Stimulated activated CD8-positive, alpha-beta memory T cell treated with anti-CD3 and anti-CD28 coated beads, Interleukin-12 subunit alpha, Interleukin-12 subunit beta, amount 100 ng/mL, for 4 hours (primary cell): ENCODE measurements around the gene TMEM61.
A peak's percentile ranks its signal among the peaks of the same experiment; 100 is the strongest.

Source experiments
- DNase-seq: peaks from one replicate; pipeline ENCODE4 v3.0.0-alpha.2; 2020; ENCODE audit warnings: low read depth

TMEM61 gene

DNA sequence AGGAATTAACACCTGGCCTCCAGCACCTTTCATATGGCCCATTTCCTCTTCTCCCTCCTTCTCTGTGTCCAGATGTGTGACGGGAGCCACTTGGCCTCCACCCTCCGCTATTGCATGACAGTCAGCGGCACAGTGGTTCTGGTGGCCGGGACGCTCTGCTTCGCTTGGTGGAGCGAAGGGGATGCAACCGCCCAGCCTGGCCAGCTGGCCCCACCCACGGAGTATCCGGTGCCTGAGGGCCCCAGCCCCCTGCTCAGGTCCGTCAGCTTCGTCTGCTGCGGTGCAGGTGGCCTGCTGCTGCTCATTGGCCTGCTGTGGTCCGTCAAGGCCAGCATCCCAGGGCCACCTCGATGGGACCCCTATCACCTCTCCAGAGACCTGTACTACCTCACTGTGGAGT lies 5.6 kb downstream of the TMEM61 start:
- DNase-seq = no peak

DNA sequence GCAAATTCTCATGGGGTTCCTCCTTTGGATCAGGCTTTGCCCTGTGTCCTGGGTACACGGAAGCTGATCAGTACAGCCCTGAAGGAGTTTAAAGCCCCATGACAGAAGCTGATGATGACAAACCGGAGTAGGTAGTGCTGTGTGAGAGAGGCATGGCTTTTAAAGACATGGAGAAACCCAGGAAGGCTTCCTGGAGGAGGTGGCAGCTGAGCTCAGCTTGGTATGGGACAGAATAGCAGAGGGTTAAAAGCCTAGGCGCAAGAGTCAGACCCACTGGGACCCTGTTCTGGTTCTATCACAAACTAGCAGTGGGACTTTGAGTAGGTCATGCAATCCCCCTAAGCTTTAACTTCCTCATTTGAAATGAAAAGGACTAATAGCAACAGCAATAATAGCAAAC lies 6.1 kb downstream of the TMEM61 start:
- no peak for DNase-seq

- no peak for DNase-seq
Observed at GRCh38 chr1:54987427-54987826, 7.0 kb downstream of the TMEM61 start.

DNA sequence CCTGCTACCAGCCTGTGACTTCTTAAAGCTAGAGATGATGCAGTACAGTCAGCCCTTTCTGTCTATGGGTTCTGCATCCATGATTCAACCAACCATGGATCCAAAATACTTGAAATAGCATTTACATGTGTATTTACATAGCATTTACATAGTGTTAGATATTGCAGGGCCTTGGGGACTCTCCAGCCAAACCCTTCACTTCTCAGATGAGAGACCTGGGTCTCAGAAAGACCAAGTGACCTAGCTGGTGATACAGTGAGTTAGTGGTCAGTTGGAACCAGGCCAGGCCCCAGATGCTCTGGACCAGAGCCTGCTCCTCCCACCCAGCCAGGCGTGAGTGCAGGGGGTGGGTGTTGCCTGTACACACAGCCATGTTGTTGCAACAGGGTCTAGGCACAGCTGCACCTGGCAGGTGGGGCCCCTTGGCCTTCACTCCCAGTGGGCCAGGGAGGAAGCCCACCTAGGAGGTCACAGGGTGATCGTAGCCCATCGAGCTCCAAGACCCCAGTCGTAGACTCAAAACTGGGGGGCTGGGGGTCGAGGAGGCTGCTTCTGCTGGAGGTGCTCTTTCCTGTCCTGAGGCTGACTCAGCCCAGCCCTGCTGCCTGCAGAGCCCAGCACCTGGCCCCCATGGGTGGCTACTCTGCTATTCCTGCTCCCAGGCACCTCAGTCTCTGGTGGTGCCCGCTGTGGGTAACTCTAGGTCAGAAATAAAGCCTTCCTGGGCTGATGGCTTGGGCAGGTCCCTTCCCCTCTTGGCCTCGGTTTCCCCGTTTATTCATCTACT lies 7.7 kb downstream of the TMEM61 start:
- DNase-seq = no peak

- DNase-seq = no peak
Observed at GRCh38 chr1:54988975-54989374, 8.5 kb downstream of the TMEM61 start.

DNA sequence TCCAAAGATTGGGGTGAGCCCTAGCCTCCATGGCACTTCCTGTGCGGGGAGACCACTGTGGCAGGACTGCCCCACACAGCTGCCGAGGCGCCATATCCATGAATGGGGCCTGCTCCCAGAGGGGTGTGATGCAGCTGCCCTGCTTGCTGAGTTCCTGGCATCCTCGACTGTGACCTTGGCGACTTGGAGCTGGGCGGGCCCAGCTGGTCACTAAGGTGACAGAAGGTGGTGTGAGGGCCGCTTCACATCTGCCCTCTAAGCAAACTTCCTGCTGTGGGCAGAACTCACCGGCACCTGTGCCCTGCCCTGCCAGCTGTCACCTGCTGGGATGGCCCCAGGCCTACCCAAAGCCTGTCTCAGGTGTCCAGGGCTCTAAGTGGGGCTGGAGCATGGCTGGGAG lies 9.0 kb downstream of the TMEM61 start:
- DNase-seq = no peak

- DNase-seq = no peak
Observed at GRCh38 chr1:54989968-54990810, 9.8 kb downstream of the TMEM61 start.

DNA sequence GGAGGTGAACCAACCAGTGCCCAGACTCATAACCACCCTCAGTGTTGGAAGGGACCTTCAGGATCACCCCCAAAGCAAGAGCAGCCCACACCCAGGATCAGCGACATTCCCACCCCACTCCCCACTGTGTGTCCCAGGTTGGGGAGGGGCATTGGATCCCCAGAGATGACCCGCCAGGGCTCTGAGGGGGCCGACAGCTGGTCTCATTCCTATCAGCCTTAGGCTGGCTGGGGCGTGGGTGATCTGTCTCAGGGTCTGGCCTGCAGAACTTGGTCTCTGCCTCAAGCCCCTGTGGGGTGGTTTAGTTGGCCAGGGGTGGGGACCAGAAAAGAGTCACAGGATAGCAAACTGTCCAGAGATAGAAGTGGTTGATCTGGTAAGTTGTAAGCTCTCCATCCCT lies 10.5 kb downstream of the TMEM61 start:
- DNase-seq = no peak

DNA sequence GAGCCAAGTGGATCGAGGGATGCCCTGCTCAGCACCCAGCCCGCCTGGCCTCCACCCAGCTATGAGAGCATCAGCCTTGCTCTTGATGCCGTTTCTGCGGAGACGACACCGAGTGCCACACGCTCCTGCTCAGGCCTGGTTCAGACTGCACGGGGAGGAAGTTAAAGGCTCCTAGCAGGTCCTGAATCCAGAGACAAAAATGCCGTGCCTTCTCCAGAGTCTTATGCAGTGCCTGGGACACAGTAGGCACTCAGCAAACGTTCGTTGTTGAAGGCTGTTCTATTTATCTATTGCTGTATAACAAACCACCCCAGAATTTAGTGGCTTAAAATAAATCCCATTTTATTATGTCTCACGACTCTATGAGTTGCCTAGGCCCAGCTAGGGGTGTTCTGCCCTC lies 11.5 kb downstream of the TMEM61 start:
- DNase-seq = no peak

DNA sequence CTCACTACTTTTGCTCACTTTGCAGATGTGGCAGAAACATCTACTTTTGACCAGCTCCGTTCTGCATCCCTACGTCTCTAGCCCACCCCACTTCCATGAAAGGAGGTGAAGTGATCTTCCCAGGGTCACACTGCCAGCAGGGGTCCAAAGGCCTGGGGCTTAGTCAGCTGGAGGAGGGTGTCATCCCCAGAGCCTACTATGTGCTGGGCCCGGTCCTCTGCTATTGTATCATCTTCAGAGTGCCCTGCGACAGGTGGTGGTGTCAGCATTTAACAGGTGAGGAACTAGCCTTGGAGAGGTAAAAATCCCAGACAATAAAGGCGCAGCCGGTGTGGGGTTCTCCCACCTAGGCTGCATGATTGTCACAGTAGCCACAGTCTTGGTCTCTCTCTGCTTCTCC lies 12.7 kb downstream of the TMEM61 start:
- no peak for DNase-seq

GRCh38 chr1:54994355-54994990 lies 14.0 kb downstream of the TMEM61 start:
- DNase-seq = no peak

DNA sequence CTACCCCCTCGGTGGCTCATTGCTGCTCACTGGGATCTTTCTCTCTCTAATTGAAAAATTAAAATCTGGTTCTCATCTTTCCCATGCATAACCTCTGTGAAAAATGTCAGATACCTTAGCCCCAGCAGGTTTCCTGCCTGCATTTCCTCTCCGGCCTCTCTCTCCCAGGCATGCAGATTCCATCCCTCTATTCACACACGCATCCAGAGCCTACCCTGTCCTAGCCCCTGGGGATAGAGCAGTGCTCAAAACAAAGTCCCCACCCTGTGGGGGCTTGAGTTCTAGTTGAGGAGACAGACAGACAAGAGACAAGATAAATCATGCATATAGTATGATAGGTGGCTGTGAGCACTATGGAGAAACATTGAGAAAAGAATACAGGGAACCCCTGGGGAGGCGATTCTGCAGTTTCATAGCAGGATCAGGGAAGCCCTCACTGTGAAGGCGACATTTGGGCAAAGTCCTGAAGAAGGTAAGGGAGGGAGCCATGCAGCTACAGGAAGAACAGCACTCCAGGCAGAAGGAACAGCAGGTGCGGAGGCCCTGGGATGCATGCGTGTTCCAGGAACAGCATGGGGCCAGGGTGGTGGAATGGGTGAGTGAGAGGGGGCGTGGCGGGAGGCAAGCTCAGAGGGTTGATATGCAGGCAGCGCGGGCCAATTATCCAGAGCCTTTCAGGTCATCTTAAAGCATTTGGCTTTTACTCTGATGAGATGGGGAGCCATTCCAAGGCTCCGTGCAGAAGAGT lies 14.8 kb downstream of the TMEM61 start:
- DNase-seq = no peak

DNA sequence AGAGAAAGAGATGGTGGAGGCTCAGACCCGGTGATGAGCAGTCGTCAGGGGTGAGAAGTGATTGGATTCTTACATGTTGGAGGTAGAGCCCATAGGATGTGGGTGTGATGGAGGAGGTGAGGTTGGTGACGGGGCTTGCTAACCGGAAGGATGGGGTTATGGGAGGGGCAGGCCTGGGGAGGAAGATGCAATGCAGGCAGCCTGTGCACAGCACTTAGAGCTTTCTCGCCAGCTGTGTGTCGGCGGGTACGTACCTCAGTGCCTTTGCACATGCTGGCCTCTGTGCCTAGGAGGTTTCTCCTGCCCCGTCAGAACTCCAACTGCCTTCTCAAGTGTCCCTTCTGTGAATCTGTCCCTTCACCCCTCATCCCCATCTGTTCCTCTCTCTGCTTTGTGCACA lies 15.4 kb downstream of the TMEM61 start:
- no peak for DNase-seq

DNA sequence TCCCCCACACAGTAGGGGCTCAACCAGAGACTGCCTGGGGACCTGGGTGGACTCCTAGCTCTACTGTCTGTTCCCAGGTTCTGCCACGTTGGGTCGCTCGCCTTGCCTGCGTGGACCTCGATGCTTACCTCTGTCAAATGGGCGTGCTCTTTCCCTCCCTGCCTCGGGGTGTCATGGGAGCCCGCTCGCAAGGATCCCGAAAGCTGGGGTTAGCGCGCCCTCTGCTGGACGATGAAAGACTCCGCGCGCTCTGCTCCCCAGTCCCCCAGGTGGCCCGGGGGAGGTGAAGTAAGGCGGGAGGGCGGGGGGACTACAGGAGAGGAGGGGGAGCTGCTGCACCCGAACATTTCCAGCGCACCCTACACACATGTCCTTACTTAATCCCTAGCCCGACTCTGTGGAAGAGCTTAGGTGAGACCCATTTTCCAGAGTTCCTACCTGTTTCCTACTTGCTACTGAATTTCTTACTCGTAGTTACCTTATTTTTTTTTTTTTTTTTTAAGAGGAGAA lies 16.0 kb downstream of the TMEM61 start:
- DNase-seq = peak; percentile 48

DNA sequence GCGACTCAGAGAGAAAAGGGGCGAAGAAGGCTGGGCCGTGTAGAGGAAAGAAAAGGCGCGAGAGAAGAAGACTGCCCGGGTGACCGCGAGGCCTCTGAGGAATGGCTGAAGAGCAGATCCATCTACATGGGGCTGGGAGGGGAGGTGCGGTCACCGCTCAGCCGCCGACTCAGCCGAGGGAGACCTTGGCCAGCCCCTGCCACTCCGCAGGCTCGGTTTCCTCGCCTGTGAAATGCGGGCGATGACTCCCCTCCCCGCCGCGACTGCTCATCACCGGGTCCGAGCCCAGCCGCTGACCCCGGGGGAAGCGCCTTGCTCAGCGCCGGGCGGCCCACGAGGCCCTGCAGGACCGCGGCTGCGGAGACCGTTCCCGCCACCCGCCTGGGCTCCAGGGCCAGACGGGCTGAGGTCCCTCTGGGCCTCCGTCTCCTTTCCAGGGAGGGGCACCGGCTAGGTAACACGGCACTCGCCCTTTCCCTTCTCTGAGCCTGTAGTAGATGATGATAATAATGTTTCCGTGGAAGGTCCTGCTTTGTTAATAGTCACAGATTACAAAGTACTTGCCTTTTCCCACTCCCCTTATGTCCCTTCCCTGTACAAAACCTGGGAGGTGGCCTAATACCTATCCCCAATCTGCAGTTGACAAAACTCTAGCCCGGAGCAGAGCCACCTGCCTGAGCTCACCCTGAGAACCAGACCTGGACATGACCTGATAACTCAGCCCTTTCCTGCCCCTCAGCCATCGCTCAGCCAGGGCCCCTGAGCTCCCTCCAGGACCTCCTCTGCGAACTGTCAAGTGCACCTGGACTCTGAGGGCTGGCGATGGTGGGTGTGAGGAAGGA lies 16.7 kb downstream of the TMEM61 start:
- DNase-seq = no peak

DNA sequence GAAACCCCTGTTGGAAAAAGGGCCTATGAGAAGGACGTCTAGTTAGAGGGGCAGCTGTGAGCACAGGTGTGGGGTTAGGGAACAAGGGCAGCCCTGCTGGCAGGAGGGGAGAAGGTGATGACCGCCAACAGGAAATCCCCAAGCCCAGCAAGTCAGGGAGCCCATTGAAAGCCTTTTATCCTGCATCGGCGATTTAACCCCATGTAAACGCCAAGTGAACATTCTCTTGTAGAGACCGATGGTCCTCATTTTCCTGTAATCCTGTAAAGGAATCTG lies 17.2 kb downstream of the TMEM61 start:
- DNase-seq = no peak

GRCh38 chr1:54998100-54998499 lies 17.7 kb downstream of the TMEM61 start:
- DNase-seq = no peak

GRCh38 chr1:54998677-54999076 lies 18.2 kb downstream of the TMEM61 start, which contains the start of gene BSND:
BSND (plus strand) TSS chr1:54998933; CDS start chr1:54999187, 254 bp downstream.
- DNase-seq = no peak

DNA sequence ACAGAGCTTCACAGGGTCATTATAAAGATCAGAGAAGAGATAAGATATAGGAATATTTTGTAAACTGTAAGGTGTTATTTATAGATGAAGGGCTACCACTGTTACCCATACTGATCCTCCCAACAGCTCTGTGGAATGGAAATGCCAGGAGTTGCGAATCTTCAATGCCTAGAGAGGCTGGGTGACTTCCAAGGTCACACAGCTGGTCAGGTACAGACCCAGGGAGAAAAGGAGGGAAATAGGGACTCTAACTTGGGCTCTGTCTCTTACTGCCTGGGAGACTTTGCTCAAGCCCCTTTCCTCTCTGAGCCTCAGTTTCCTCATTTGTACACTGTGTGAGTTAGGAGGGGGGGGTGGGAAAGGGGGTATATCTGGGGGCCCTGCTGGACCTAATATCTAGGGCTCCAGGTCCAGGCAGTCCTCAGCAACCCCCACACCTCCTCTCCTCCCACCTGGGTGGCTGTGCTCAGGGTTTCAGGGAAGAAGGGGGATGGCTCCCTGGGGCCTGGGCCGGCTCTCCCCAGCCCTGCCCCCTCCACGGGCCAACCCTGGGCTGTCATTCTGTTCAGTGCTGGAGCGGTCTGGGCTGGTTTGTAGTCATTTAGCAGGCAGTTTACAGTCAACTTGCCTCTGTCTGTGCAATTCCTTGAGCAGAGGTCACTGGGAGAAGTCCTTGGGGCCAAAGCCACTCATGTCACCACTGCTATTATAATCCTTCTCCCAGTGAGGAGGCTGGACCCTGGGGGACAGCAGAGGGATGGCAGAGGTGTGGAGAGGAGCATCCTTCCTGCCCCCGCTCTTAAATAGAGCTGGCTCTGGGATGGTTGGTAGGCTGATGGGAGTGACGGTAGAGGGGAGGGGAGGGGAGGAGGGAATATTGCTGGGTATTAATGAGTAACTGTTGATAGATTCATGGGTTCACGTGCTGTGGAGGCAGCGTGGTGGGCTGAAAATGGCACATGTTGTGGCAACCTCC lies 20.0 kb downstream of the TMEM61 start:
- no peak for DNase-seq

GRCh38 chr1:55001311-55001710 lies 20.9 kb downstream of the TMEM61 start:
- DNase-seq = no peak
